M059J (cell line): ENCODE measurements around the gene ZNF581. TPM values are rescaled to one million over a fixed set of nuclear protein-coding genes. Genes with fewer than 3 reads are reported as not detected.

Source experiments
- DNase-seq: peaks from one replicate; pipeline ENCODE4 v3.0.0-alpha.2; 2012; ENCODE audit warnings: low read depth
- total RNA-seq: library from RNA; depleted of rRNA; stranded (reverse); fragments of >200 nt; shearing (Covaris generic); gene quantifications from 2 replicates; pipeline ENCODE4 v1.2.3, GENCODE V29; 2014

Gene ZNF581
- total RNA-seq, 1 experiment from 2014 or later = 12.6 TPM

DNA sequence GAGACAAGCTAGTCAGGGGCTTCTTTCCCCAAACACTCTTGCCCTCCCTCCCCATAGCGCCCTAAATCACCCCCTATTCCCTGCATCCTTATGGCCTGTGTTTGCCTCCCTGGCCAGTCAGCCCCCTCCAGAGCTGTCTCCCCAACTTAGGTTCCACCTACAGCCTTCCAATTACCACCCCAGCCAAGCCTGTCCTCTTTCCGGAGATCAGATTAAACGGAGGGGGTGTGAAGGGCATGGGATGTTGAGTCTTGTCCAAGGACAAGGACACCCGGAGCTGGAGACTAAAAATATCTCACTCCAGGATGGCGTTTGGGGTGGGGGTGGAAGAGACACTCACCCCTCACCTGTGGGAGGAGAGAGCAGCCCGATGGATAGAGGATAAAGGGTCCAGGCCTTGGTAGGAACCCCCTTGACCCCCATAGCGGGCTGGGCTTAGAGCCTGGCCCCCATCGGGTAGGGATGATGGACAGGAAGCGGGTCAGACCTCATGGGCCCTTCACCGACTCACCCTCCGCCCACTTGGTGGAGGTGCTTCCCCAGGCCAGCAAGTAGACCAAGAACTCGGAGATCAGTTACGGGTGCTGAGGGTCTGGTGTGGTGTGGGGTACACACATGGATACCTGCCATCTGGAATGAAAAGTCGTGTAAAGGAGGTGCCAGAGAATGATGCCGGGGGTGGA lies 32.0 kb upstream of the ZNF581 start:
- DNase-seq = no peak

DNA sequence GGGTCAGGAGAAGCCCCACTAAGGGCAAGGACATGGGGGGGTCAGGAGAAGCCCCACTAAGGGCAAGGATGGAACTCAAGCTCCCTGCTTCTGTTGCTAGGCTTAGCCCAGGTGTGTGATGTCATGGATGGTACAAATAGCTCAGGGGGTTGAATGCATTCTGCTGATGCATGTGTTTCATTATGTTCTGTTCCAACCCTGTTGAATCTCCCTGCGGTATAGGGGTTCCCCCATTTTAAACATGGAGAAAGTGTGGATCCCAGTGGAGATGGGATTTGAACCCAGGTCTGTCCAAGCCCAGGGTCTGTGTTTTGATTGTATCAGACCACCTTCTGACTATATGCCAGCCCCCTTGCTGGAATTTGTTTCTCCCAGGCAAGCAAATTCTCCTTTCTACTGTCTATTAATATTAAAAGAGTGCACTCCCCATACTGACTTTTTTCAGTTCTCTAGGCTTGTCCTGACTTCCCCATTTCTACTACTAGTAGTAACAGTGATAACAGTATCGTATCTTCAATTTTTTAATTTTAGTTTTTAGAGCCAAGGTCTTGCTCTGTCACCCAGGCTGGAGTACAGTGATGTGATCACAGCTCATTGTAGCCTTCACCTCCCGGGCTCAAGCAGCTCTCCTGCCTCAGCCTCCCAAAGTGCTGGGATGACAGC lies 31.3 kb upstream of the ZNF581 start:
- no peak for DNase-seq

DNA sequence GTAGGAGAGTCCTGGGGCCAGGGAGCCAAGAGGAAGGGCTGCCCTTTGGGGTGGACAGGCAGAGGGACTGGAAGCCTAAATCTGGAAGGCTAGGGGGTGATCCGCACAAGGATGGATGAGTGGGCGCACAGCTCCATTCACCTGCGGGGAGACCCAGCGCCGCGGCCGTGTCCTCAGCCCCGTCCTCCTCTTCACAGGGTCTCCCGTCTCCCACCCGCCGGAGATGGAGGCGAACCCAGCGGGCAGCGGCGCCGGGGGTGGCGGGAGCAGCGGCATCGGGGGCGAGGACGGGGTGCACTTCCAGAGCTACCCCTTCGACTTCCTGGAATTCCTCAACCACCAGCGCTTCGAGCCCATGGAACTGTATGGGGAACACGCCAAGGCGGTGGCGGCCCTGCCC lies 30.1 kb upstream of the ZNF581 start:
- DNase-seq = no peak

DNA sequence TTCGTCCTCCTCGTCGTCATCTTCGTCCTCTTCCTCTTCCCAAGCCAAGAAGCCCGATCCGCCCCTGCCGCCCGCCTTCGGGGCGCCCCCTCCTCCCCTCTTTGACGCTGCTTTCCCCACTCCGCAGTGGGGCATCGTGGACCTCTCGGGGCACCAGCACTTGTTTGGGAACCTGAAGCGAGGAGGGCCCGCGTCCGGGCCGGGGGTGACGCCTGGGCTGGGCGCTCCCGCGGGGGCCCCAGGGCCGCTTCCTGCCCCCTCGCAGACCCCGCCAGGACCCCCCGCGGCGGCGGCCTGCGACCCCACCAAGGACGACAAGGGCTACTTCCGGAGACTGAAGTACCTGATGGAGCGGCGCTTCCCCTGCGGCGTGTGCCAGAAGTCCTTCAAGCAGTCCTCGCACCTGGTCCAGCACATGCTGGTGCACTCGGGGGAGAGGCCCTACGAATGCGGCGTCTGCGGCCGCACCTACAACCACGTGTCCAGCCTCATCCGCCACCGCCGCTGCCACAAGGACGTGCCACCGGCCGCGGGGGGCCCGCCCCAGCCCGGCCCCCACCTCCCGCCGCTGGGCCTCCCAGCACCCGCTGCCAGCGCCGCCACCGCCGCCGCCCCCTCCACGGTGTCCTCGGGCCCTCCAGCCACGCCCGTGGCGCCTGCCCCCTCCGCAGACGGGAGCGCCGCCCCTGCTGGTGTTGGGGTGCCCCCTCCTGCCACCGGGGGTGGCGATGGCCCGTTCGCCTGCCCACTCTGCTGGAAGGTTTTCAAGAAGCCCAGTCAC lies 29.3 kb upstream of the ZNF581 start:
- DNase-seq = no peak

DNA sequence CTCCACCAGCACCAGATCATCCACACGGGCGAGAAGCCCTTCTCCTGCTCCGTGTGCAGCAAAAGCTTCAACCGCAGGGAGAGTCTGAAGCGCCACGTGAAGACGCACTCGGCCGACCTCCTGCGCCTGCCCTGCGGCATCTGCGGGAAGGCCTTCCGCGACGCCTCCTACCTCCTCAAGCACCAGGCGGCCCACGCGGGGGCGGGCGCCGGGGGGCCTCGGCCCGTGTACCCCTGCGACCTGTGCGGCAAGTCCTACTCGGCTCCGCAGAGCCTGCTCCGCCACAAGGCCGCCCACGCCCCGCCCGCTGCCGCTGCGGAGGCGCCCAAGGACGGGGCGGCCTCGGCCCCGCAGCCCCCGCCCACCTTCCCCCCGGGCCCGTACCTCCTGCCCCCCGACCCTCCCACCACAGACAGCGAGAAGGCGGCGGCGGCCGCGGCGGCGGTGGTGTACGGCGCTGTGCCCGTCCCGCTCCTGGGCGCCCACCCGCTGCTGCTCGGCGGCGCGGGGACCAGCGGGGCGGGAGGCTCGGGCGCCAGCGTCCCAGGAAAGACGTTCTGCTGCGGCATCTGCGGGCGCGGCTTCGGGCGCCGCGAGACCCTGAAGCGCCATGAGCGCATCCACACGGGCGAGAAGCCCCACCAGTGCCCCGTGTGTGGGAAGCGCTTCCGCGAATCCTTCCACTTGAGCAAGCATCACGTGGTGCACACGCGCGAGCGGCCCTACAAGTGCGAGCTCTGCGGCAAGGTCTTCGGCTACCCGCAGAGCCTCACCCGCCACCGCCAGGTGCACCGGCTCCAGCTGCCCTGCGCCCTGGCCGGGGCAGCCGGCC lies 28.5 kb upstream of the ZNF581 start:
- DNase-seq = no peak

DNA sequence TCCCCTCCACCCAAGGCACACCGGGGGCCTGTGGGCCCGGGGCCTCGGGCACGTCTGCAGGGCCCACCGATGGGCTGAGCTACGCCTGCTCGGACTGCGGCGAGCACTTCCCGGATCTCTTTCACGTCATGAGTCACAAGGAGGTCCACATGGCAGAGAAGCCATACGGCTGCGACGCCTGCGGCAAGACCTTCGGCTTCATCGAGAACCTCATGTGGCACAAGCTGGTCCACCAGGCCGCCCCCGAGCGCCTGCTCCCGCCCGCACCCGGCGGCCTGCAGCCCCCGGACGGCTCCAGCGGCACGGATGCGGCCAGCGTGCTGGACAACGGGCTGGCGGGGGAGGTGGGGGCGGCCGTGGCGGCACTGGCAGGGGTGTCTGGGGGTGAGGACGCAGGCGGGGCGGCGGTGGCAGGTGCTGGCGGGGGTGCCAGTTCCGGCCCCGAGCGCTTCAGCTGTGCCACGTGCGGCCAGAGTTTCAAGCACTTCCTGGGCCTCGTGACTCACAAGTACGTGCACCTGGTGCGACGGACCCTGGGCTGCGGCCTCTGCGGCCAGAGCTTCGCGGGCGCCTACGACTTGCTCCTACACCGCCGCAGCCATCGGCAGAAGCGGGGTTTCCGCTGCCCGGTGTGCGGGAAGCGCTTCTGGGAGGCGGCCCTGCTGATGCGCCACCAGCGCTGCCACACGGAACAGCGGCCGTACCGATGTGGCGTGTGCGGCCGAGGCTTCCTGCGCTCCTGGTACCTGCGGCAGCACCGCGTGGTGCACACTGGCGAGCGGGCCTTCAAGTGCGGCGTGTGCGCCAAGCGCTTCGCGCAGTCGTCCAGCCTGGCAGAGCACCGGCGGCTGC lies 27.7 kb upstream of the ZNF581 start:
- no peak for DNase-seq

DNA sequence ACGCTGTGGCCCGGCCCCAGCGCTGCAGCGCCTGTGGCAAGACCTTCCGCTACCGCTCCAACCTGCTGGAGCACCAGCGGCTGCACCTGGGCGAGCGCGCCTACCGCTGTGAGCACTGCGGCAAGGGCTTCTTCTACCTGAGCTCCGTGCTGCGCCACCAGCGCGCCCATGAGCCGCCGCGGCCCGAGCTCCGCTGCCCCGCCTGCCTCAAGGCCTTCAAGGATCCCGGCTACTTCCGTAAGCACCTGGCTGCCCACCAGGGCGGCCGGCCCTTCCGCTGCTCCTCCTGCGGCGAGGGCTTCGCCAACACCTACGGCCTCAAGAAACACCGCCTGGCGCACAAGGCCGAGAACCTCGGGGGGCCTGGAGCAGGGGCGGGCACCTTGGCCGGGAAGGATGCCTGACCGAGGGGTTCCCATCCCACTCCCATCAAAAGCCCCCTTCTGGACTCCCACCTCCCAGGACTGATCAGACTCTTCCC lies 27.0 kb upstream of the ZNF581 start:
- DNase-seq = no peak

DNA sequence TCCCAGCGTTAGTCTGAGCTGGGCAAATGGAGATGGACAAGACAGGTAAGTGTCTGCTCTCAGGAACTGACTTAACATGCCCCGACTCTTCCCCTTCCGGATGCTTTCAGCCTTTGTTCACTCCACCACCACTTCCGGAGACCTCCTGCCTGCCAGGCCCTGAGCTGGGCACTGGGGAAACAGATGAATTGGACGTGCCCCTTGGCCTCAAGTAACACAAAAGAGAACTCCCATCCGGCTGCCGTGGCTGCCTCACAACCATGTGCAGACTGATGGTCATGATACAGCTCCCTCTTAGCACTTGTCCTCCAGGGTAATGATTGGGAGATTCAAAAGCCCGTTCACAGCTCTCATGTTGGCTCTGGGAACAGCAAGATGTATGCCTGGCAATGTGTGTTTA lies 26.0 kb upstream of the ZNF581 start:
- no peak for DNase-seq

DNA sequence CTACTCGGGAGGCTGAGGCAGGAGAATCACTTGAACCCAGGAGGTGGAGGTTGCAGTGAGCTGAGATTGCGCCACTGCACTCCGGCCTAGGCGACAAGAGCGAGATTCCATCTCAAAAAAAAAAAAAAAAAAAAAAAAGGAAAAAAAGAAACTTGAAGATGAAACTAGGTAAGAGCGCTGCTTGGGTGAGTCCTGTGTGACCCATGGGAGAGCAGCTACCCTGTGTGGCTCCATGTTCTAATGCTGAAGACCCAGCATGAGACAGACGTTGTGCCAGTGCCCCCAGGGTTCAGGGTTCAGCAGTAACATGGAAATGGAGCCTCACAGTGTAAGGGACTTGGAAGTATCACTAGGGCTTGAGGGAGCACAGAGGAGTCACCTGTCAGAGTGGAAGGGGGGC lies 25.0 kb upstream of the ZNF581 start:
- no peak for DNase-seq

DNA sequence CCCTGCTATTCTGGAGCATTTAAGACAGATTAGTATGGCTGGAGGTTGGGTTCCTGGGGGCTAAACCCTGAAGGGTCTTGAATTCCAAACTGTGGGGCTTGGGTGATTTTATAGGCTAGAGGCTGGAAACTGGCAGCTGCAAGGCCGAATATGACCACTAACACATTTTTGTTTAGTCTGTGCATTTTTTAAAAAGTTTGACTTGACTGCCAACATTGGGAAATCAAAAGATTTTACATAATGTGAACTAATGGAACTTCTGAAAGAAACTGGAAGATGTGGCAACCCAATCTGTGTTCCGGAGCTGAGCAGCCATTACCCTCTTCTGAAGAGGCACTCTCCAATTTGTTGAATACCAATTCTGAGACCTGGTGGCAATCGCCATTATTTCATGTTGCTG lies 24.2 kb upstream of the ZNF581 start:
- no peak for DNase-seq

DNA sequence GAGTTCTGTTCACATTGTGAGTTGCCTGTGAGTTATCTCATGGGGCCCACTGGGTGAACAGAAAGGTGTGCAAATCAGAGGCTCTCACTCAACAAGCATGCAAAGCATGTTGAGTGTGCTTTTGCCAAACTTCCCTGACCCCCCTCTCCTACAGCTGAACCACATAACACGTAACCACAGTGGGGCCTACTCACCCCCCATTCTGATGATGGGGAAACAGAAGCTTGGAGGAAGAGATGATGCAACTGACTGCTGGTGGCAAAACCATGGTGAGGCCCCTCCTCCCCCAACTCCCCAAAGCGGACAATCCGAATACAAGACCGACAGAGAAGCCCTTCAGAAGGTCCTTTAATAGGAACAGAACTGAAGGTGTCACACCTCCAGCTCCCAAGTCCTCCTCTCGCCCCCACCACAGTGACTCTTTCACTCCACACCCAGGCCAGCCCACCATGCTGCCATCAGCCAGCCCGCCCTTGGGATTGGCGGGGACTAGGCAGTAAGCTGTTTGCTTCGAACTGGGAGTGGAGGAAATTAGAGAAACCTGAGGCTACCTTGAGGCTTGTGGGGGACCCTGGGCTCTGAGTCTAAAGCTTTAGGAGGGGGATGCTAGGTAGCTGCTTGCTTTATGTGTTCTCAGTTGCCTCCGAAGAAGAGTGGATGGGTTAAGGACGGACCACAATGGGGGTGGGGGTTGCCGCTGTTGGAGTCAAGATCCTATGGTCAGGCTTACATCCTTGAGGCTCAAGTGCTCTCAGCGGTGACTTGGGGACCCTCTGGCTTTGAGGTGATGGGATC lies 22.8 kb upstream of the ZNF581 start:
- DNase-seq = no peak

DNA sequence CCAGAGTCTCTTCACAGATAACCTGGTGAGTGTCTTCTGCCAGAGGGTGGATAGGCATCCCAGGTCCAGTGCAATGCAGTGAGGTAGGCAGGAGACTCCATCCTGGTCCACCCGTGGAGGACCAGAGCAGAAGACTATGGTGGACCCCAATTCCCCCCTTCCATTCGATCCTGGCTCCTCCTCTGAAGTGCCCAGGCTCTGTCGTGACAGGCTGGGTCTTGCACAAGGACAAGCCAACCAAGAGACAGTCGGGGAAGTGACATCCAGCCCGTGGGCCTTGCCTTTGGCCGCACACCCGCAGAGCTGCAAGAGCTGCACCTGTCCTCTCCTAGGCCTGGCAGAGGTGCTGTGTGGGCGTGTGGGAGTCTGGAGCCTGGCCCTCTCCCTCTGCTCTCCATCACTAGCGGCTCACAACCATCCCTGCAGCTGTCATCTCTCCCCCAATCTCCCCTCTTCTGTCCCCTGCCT lies 22.2 kb upstream of the ZNF581 start:
- no peak for DNase-seq

DNA sequence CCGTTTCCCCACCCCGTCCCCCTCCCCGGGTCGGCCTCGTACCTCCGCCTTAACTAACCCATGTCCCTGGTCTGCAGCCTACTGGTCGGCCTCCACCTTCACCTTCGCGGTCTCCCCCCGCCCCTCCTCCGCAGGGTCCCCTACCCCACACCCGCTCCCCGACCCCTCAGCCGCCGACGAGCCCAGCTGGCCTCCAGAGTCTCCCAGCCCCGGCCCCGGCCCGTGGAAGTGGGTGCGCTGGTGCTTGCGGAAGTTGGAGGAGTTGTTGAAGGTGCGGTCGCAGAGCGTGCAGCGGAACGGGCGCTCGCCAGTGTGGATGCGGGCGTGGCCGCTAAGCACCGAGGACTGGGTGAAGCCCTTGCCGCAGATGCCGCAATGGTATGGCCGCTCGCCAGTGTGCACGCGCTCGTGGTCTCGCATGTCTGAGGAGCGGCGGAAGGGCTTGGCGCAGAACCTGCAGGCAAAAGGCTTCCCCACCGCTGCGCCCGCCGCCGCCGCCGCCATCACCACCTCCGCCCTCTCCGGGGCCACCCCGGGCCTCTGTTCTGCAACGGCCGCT lies 21.7 kb upstream of the ZNF581 start:
- DNase-seq = no peak

DNA sequence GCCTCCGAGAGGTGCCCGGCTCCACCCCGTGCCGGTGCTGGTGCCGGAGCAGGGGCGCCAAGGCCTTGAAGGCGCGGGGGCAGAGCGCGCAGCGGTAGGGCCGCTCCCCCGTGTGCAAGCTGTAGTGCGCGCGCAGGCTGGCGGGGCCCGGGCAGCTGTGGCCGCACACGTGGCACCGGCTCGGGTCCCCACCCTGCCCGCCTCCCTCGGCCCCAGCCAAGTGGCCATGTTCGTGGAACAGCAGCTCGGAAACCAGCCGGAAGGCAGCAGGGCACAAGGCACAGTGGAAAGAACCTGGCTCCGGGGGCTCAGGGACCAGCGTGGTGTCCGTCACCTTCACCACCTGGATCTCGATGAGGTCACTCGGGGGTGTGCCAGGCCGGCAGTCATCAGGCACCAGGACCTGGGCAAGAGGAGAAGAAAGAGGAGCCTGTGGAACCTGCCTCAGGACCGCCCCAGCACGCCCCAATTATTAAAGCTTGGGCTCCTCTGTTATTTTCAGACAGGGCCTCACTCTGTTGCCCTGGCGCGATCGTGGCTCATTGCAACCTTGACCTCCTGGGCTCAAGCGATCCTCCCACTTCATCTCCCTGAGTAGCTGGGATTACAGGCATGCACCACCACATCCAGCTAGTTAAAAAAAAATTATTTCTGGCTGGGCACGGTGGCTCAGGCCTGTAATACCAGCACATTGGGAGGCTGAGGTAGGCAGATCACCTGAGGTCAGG lies 21.0 kb upstream of the ZNF581 start:
- DNase-seq = no peak

DNA sequence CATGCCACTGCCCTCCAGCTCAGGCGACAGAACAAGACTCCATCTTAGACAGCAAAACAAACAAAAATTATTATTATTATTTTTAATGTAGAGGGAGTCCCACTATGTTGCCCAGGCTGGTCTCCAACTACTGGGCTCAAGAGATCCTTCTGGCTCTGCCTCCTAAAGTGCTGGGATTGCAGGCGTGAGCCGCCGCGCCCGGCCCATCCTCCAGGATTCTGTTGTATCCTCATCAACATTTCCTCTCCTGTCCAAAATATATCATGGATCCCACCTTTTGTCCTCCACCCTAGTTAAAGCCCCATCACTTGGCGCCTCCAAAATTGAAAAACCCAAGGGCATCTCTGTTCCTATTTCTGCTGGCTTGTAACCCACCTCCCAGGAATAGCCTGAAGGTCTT lies 20.3 kb upstream of the ZNF581 start:
- no peak for DNase-seq

DNA sequence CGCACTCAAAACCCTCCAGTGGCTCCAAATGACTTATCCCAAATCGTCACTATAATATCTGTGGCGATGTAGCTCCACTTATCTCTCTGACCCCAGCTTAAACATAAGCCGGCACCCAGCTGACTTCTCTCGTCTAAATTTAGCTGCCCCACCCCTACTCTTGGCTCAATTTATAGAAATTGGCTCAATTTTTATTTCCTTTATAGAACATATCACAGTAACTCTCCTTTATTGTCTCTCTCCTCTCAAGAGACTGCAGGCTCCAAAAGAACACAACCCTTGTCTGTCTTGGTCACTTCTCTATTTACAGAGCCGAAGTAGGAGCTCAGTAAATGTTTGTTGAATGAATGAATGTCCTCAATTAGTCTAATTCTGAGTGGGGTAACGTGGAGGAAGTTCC lies 19.9 kb upstream of the ZNF581 start:
- no peak for DNase-seq

DNA sequence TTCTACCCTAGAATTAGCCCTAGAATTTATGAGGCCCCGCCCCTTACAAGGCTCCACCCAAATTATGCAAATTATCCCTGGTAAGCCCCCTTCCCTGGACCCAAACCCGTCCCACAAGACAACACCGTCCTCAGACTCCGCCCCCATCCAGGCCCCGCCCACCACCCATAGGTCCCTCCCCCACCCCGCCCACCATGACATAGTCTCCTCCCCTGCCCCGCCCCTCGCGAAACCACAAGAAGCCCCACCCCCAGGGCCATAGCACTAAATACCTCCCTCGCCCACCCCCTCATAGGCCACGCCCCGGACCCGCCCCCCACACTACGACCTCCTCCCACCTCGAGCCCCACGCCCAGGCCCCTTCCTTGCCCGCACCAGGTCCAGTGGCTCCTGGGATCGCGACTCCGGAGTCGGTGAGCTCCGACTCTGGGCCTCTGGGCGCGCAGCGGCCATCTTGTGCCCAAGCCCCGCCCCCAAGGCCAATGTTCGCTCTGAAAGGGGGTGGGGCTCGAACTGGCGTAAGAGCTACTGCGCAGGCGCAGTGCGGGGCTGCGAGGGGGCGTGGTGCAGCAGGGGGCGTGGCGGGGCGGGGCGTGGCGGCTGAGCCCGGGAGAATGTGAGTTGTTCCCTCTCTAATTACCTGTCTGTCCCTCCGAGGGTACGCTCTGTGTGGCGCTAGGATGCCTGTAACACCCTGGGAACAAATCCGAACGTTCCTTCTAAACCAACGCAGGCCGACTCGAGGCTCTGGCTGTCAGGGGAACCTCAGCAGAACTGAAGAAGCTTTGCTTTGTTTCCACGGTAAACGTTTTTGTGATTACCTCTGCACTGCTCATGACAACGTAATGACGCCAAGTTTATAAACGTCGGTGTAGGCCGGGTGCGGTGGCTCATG lies 19.1 kb upstream of the ZNF581 start, which contains the start of gene ZNF784:
TSS of gene ZNF784 (minus strand) at position 458 of the 895 bp plus-strand sequence. CDS start at position 453, 5 bp downstream.
- DNase-seq = peak; percentile 86

DNA sequence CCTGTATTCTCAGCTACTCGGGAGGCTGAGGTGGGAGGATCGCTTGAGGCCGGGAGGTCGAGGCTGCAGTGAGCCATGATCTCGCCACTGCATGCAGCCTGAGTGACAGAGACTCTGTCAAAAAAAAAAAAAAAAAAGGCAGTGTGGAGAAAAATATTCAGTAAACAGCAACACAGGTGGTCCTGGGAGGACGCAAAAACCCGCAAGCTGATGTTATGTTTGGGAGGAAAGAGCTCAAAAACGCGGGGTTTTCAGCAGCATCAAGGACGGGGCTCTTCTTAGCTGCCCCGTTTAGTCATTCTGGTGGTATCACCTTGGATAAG lies 18.5 kb upstream of the ZNF581 start:
- DNase-seq = no peak
